Measurements from ENCODE around the gene LCN6.

LCN6 gene

GRCh38 chr9:136764301-136764891 lies 16.1 kb upstream of the LCN6 start, which contains the start of gene LCN15:
TSS of gene LCN15 (minus strand) at chr9:136764518. CDS start at chr9:136764488, 30 bp downstream.
- H3K27ac Mint-ChIP-seq, result no peak within 1 kb of the TSS

DNA sequence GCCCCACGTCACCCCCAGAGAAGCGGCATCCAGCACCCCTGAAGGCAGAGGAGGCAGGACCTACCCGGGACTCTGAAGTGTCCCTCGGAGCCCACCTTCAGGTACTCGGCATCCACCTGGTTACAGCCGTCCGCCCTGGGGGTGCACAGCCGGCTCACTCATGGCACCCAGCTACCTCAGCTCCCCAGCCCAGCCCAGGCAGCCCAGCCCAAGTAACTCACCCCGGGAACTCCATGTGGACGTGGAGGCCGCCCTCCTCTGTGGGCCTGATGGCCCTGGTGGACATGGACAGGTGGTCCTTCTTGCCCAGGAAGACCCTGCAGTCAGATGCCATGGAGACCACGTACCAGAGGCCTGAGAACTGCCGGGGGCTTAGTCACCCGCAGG lies 15.3 kb upstream of the LCN6 start:
- no peak for TF ChIP-seq CTCF (IDR thresholded peaks at IDR 0.05; ENCODE audit: unreplicated experiment in 3 of 3)
- H3K4me1 Mint-ChIP-seq, result peaks cover 11% of the 10 kb centered on the region
- H3K4me3 Mint-ChIP-seq, result no peak overlapping the region
- H3K36me3 Mint-ChIP-seq (ENCODE audit: low read depth), result no peaks in the 10 kb centered on the region
- H3K27ac Mint-ChIP-seq, result no peak overlapping the region
- H3K9me3 Mint-ChIP-seq, result no peaks in the 10 kb centered on the region
- H3K27me3 Mint-ChIP-seq (ENCODE audit: low read depth), result peaks cover 15% of the 10 kb centered on the region

More at GRCh38 chr9:136764301-136764891, 16.1 kb upstream of the LCN6 start, which contains the start of gene LCN15:
- H3K4me3 Mint-ChIP-seq, result no peak within 1 kb of the TSS
- peaks cover 15% of the 10 kb centered on the region for H3K27me3 Mint-ChIP-seq (ENCODE audit: low read depth)
- no peak for TF ChIP-seq CTCF (IDR thresholded peaks at IDR 0.05; ENCODE audit: unreplicated experiment in 3 of 3)
- peaks cover 11% of the 10 kb centered on the region for H3K4me1 Mint-ChIP-seq
- H3K9me3 Mint-ChIP-seq, result no peaks in the 10 kb centered on the region
- no peaks in the 10 kb centered on the region for H3K36me3 Mint-ChIP-seq (ENCODE audit: low read depth)

GRCh38 chr9:136762915-136763648 lies 14.8 kb upstream of the LCN6 start:
- Mint-ChIP-seq H3K27me3 (ENCODE audit: low read depth) (peaks cover 15% of the 10 kb centered on the region), H3K9me3 (no peaks in the 10 kb centered on the region), H3K36me3 (ENCODE audit: low read depth) (no peaks in the 10 kb centered on the region), H3K4me1 (peaks cover 11% of the 10 kb centered on the region), H3K4me3 (no peak overlapping the region), H3K27ac (no peak overlapping the region)
- TF ChIP-seq CTCF (IDR thresholded peaks at IDR 0.05; ENCODE audit: unreplicated experiment in 3 of 3), result no peak

- Mint-ChIP-seq H3K27me3 (ENCODE audit: low read depth) (peaks cover 9% of the 10 kb centered on the region), H3K36me3 (ENCODE audit: low read depth) (no peaks in the 10 kb centered on the region)
Observed at GRCh38 chr9:136762221-136762691, 13.9 kb upstream of the LCN6 start.

GRCh38 chr9:136761545-136761981 lies 13.2 kb upstream of the LCN6 start:
- no peaks in the 10 kb centered on the region for H3K9me3 Mint-ChIP-seq
- no peak for TF ChIP-seq CTCF (IDR thresholded peaks at IDR 0.05; ENCODE audit: unreplicated experiment in 3 of 3)
- H3K27ac Mint-ChIP-seq, result no peak overlapping the region

More at GRCh38 chr9:136762221-136762691, 13.9 kb upstream of the LCN6 start:
- TF ChIP-seq CTCF (IDR thresholded peaks at IDR 0.05; ENCODE audit: unreplicated experiment in 3 of 3), result no peak
- Mint-ChIP-seq H3K4me1 (peaks cover 11% of the 10 kb centered on the region), H3K4me3 (no peak overlapping the region), H3K27ac (no peak overlapping the region), H3K9me3 (no peaks in the 10 kb centered on the region)

More at GRCh38 chr9:136761545-136761981, 13.2 kb upstream of the LCN6 start:
- H3K36me3 Mint-ChIP-seq (ENCODE audit: low read depth), result no peaks in the 10 kb centered on the region
- peaks cover 6% of the 10 kb centered on the region for H3K27me3 Mint-ChIP-seq (ENCODE audit: low read depth)
- H3K4me1 Mint-ChIP-seq, result peaks cover 6% of the 10 kb centered on the region
- no peak overlapping the region for H3K4me3 Mint-ChIP-seq
